Heart right ventricle (tissue), 16 donors: ENCODE measurements around the gene SERF2. TPM values are rescaled to one million over a fixed set of nuclear protein-coding genes. Genes with fewer than 3 reads are reported as not detected.
"Not testable (repeated sequence)": the region's sequence is repeated elsewhere in the genome, so short reads cannot be mapped to it uniquely, and the experiment has no call there.

ENCODE experiments used
- ATAC-seq, 8 donors: fragments of 200-7000 bp; cut with Tn5 transposase; one replicate each; pipeline ENCODE4 v1.9.1; 2020; ENCODE audit warnings: mild to moderate bottlenecking in 8 of 8, moderate library complexity in 8 of 8, moderate number of reproducible peaks in 1 of 8
- DNase-seq, 2 donors: peaks; one replicate each; pipeline ENCODE4 v3.0.0-alpha.2; 2020
- H3K27ac ChIP-seq, 10 donors: fragments of 200-600 bp; sonication (generic) in 2 of 10; one replicate each; pipeline versions ENCODE4 v1.5.0 to v1.8.0; 2020 to 2022; ENCODE audit warnings: mild to moderate bottlenecking in 3 of 10
- H3K27me3 ChIP-seq, 7 donors: fragments of 200-600 bp; one replicate each; pipeline ENCODE4 v1.8.0; 2021 to 2022; ENCODE audit warnings: mild to moderate bottlenecking in 2 of 7
- H3K36me3 ChIP-seq, 9 donors: fragments of 200-600 bp; sonication (generic) in 1 of 9; one replicate each; pipeline versions ENCODE4 v1.5.0 to v1.8.0; 2020 to 2022; ENCODE audit warnings: mild to moderate bottlenecking in 2 of 9
- H3K4me1 ChIP-seq, 9 donors: fragments of 200-600 bp; sonication (generic) in 1 of 9; one replicate each; pipeline versions ENCODE4 v1.5.0 to v1.8.0; 2020 to 2022; ENCODE audit warnings: mild to moderate bottlenecking in 4 of 9
- H3K4me3 ChIP-seq, 10 donors: fragments of 200-600 bp; sonication (generic) in 2 of 10; one replicate each; pipeline versions ENCODE4 v1.5.0 to v1.8.0; 2020 to 2022; ENCODE audit warnings: mild to moderate bottlenecking in 7 of 10, moderate library complexity in 2 of 10
- H3K9me3 ChIP-seq, 11 donors: fragments of 200-600 bp in 10 of 11; sonication (generic) in 2 of 11; one replicate each; pipeline versions ENCODE4 v1.5.0 to v1.8.0; 2013 to 2022; ENCODE audit warnings: mild to moderate bottlenecking in 2 of 11, control low read depth in 1 of 11, moderate library complexity in 1 of 11
- CTCF ChIP-seq, 9 donors: fragments of 200-600 bp; sonication (generic) in 2 of 9; IDR thresholded peaks; one replicate each; pipeline versions ENCODE4 v1.5.0 to v1.8.0; 2021 to 2022; ENCODE audit warnings: antibody characterized with exemption in 9 of 9, mild to moderate bottlenecking in 5 of 9, moderate library complexity in 1 of 9
- WGBS, 2 donors: extraction: QIAGEN DNeasy Blood & Tissue Kit; methylation state at CpG; one replicate each; pipeline ENCODE4 v1.1.7; 2013; ENCODE audit warnings: inconsistent platforms in 1 of 2; 5-methylcytosine and 5-hydroxymethylcytosine counted together
- intact Hi-C, 10 donors: fragments of 100-400 bp; cut with DNase I; formaldehyde crosslinking; loops; one replicate each; pipeline versions ENCODE4 v1.11.1 to v1.14.2; 2022
- polyA plus RNA-seq, 2 donors: library from polyadenylated mRNA; stranded (reverse); fragments of 200-250 nt; gene quantifications; one replicate each; pipeline ENCODE4 v1.2.3, GENCODE V29; 2013
- total RNA-seq, 10 donors: library from RNA; stranded (reverse); fragmentation: NEBNext Ultra II Directional in 3 of 10; extraction: Animal tissue kit (Norgen Biotek cat#: 25700) in 3 of 10; gene quantifications; one replicate each; pipeline versions ENCODE4 v1.2.1 to v1.2.4, GENCODE V29; 2021 to 2023
- donor health status: Arrhythmogenic right ventricular cardiomyopathy.
- donor health status: ischemic (EF 13 %, LVEDD 7.1; RV severe dilation, severe dysfunction).
- donor health status: healthy with polysubstance abuse.
- donor health status: DM: no; HTN: yes; CAD: no.
- donor health status: DM: no; HTN: no; CAD: no.
- donor health status: ischemic (EF 25% LVEDD 6.9; RV normal size, moderate dysfunction).
- donor health status: ischemic (EF 25% LVEDD 5.7; RV mildly dilated, moderate dysfunction).
- donor health status: healthy.
- donor health status: DM: yes; HTN: yes; CAD: no.
- donor health status: Ischemic cardiomyopathy.
- donor health status: ischemic (EF 35%, LVEDD 5.7; RV mildly dilated, moderate dysfunction).
- donor health status: nonischemic (EF 11% LVEDD 7.7; RV severe dilation, severe dysfunction).
- donor health status: DM: yes; HTN: yes; CAD: no.
- donor health status: PGD.
- donor health status: ischemic (EF 29% LVEDD 5.4; RV normal size, mild dysfunction).
- donor health status: nonischemic (EF 23%, LVEDD 6.1; RV moderate dilation, normal function).

SERF2 gene
- total and polyA plus RNA-seq, 12 donors, result 626 to 4,286 (median 744) TPM

- ATAC-seq, result no peak
- peaks cover 0 to 16% (median 0%) of the 10 kb centered on the region in 9 donors for H3K4me1 ChIP-seq
- DNase-seq, result no peak
- H3K9me3 ChIP-seq, result no peaks in the 10 kb centered on the region
- no peaks in the 10 kb centered on the region for H3K27me3 ChIP-seq
- intact Hi-C loops, result no loop called here
- no peak overlapping the region for H3K27ac ChIP-seq
- H3K4me3 ChIP-seq, result no peak overlapping the region
- no peak for TF ChIP-seq CTCF (IDR thresholded peaks at IDR 0.05)
- H3K36me3 ChIP-seq, result peaks cover 6 to 100% (median 81%) of the 10 kb centered on the region in 9 donors
- 95% methylated on average over 5 of the region's 5 CpGs for WGBS, 2 donors
Measured at GRCh38 chr15:43808435-43808950, 16.4 kb downstream of the SERF2 start.

GRCh38 chr15:43808960-43809678 lies 17.0 kb downstream of the SERF2 start:
- Histone ChIP-seq H3K9me3 (no peaks in the 10 kb centered on the region), H3K27ac (peak overlapping the region in 1 of 10 donors; percentile 34), H3K4me3 (no peak overlapping the region), H3K36me3 (peaks cover 10 to 100% (median 84%) of the 10 kb centered on the region in 9 donors), H3K4me1 (peaks cover 0 to 16% (median 0%) of the 10 kb centered on the region in 9 donors), H3K27me3 (no peaks in the 10 kb centered on the region)
- DNase-seq, result no peak
- TF ChIP-seq CTCF (IDR thresholded peaks at IDR 0.05), result no peak
- intact Hi-C loops, result no loop called here
- WGBS, 2 donors, result 87 to 88% methylated on average over 6 of the region's 6 CpGs
- peak in 2 of 8 donors; percentile 13 to 26 for ATAC-seq

GRCh38 chr15:43815064-43815463 lies 22.9 kb downstream of the SERF2 start:
- H3K4me1 ChIP-seq, DNase-seq, H3K9me3 ChIP-seq, H3K27ac ChIP-seq, H3K4me3 ChIP-seq, ATAC-seq, H3K27me3 ChIP-seq, intact Hi-C loops: not testable (repeated sequence)
- WGBS, 2 donors, result 93 to 96% methylated on average over 5 of the region's 5 CpGs
- peaks cover 10 to 94% (median 64%) of the 10 kb centered on the region in 9 donors for H3K36me3 ChIP-seq

DNA sequence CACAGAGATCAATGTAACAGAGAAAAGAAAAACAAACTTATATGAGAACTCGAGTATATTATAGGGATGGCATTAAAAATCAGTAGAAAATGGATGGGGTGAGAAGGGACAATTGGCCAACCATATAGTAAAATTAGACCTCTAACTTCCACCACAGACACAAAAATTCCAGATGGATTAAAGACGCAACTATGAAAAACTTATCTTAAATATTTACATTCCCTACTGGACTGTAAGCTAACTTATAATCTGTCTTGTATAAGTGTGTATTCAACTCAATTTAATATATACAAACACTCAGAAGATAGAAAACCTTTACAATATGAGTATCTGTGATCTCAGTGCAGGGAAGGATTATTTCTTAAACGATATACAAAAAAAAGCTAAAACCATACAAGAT lies 29.4 kb downstream of the SERF2 start:
- Histone ChIP-seq H3K27me3 (no peaks in the 10 kb centered on the region), H3K4me3 (no peak overlapping the region), H3K9me3 (no peaks in the 10 kb centered on the region), H3K36me3 (peaks cover 0 to 43% (median 5%) of the 10 kb centered on the region in 9 donors), H3K4me1 (peaks cover 10 to 45% (median 32%) of the 10 kb centered on the region in 9 donors), H3K27ac (no peak overlapping the region)
- ATAC-seq (no peak), DNase-seq (no peak)
- intact Hi-C loops, result no loop called here
- TF ChIP-seq CTCF (IDR thresholded peaks at IDR 0.05), result no peak
- 83 to 84% methylated on average over 3 of the region's 3 CpGs for WGBS, 2 donors
